ENCODE results near the gene AGMAT. TPM values are rescaled to one million over a fixed set of nuclear protein-coding genes. Genes with fewer than 3 reads are reported as not detected.
A peak's percentile ranks its signal among the peaks of the same experiment; 100 is the strongest.

Gene AGMAT
- total and polyA plus RNA-seq, 9 of the 15 experiments (the other 6 are each of a cell fraction or from before 2014, with no cell fraction given), result not detected

- TF ChIP-seq NEUROD1 (IDR thresholded peaks at IDR 0.05; ENCODE audit: borderline replicate concordance, low read depth, low read length, partially characterized antibody) (no peak), HOXB6 (CRISPR knock-in tag; IDR thresholded peaks at IDR 0.05; ENCODE audit: borderline replicate concordance) (no peak), BRD4 (IDR thresholded peaks at IDR 0.05) (no peak), TAL1 (IDR thresholded peaks at IDR 0.05) (no peak), HSF4 (CRISPR knock-in tag; IDR thresholded peaks at IDR 0.05; ENCODE audit: borderline replicate concordance) (no peak), GTF2F1 (IDR thresholded peaks at IDR 0.05; ENCODE audit: low read depth, low read length) (no peak), RBM25 (IDR thresholded peaks at IDR 0.05; ENCODE audit: low read depth, low read length, severe bottlenecking) (peak; percentile 41), ZC3H11A (IDR thresholded peaks at IDR 0.05; ENCODE audit: low read depth, low read length) (no peak), ZNF445 (CRISPR knock-in tag; IDR thresholded peaks at IDR 0.05; ENCODE audit: low read depth) (no peak), KLF13 (tag; IDR thresholded peaks at IDR 0.05; ENCODE audit: borderline replicate concordance, low read depth) (no peak), NFIC (IDR thresholded peaks at IDR 0.05) (no peak), E2F1 (CRISPR knock-in tag; IDR thresholded peaks at IDR 0.05) (no peak), ETV1 (tag; conservative IDR thresholded peaks at IDR 0.05; ENCODE audit: low read depth) (no peak), HNRNPK (IDR thresholded peaks at IDR 0.05; ENCODE audit: low read depth, low read length, poor library complexity, severe bottlenecking) (no peak), YBX1 (IDR thresholded peaks at IDR 0.05) (no peak), NFE2 (IDR thresholded peaks at IDR 0.05; ENCODE audit: low read depth) (no peak), ARID1B (IDR thresholded peaks at IDR 0.05) (no peak), CTCF (IDR thresholded peaks at IDR 0.05 in 2 of 3, conservative IDR thresholded peaks at IDR 0.05 in 1 of 3; ENCODE audit: insufficient read depth in 2 of 3, low read depth in 1 of 3, low read length in 3 of 3) (no peak), CREM (IDR thresholded peaks at IDR 0.05; ENCODE audit: low read depth) (peak; percentile 34), ZKSCAN8 (CRISPR knock-in tag; IDR thresholded peaks at IDR 0.05) (no peak)
- TF ChIP-seq, protein P1, sequence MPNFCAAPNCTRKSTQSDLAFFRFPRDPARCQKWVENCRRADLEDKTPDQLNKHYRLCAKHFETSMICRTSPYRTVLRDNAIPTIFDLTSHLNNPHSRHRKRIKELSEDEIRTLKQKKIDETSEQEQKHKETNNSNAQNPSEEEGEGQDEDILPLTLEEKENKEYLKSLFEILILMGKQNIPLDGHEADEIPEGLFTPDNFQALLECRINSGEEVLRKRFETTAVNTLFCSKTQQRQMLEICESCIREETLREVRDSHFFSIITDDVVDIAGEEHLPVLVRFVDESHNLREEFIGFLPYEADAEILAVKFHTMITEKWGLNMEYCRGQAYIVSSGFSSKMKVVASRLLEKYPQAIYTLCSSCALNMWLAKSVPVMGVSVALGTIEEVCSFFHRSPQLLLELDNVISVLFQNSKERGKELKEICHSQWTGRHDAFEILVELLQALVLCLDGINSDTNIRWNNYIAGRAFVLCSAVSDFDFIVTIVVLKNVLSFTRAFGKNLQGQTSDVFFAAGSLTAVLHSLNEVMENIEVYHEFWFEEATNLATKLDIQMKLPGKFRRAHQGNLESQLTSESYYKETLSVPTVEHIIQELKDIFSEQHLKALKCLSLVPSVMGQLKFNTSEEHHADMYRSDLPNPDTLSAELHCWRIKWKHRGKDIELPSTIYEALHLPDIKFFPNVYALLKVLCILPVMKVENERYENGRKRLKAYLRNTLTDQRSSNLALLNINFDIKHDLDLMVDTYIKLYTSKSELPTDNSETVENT (CRISPR knock-in tag; IDR thresholded peaks at IDR 0.05), result no peak
- TF ChIP-seq, protein P2, sequence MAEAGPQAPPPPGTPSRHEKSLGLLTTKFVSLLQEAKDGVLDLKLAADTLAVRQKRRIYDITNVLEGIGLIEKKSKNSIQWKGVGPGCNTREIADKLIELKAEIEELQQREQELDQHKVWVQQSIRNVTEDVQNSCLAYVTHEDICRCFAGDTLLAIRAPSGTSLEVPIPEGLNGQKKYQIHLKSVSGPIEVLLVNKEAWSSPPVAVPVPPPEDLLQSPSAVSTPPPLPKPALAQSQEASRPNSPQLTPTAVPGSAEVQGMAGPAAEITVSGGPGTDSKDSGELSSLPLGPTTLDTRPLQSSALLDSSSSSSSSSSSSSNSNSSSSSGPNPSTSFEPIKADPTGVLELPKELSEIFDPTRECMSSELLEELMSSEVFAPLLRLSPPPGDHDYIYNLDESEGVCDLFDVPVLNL (CRISPR knock-in tag; IDR thresholded peaks at IDR 0.05; ENCODE audit: low read depth), result no peak
Measured at GRCh38 chr1:15603050-15603965, 18.5 kb upstream of the AGMAT start (continued).

All from K562 (cell line).